MCF 10A (cell line): ENCODE results near the gene CREB3L2. TPM values are rescaled to one million over a fixed set of nuclear protein-coding genes. Genes with fewer than 3 reads are reported as not detected.

Experiments
- BruUV-seq: library from RNA; stranded (reverse); fragments of 400-500 nt; replicated peaks from 2 replicates; lab custom pipeline; 2021; lab: Mats Ljungman, UMichigan
- CTCF ChIA-PET: fragments of 300-600 bp; sonication (Branson Sonifier 250); formaldehyde crosslinking; extraction: SDS; loops from one replicate; lab custom pipeline; 2021; ENCODE audit warnings: antibody characterized with exemption, inconsistent platforms; lab: Yijun Ruan, JAX
- POLR2A ChIA-PET: fragments of 300-600, 350-650 bp; sonication (Branson Sonifier 250); formaldehyde crosslinking; extraction: SDS; loops from one replicate; lab custom pipeline; 2020; ENCODE audit warnings: antibody characterized with exemption, inconsistent platforms; lab: Yijun Ruan, JAX
- DNase-seq: peaks from one replicate; pipeline ENCODE4 v3.0.0-alpha.2; 2018; ENCODE audit not compliant: unreplicated experiment
- H3K27ac Mint-ChIP-seq: one replicate; pipeline ENCODE4 v1.8.0; 2022; ENCODE audit warnings: mild to moderate bottlenecking, low read depth, mixed read lengths; ENCODE audit not compliant: unreplicated experiment
- H3K27me3 Mint-ChIP-seq: one replicate; pipeline ENCODE4 v1.8.0; 2022; ENCODE audit warnings: mixed read lengths; ENCODE audit not compliant: insufficient read depth, unreplicated experiment
- H3K36me3 Mint-ChIP-seq: one replicate; pipeline ENCODE4 v1.8.0; 2022; ENCODE audit warnings: mild to moderate bottlenecking, moderate library complexity, mixed read lengths; ENCODE audit not compliant: insufficient read depth, unreplicated experiment
- H3K4me1 Mint-ChIP-seq: one replicate; pipeline ENCODE4 v1.8.0; 2022; ENCODE audit warnings: mixed read lengths; ENCODE audit not compliant: insufficient read depth, unreplicated experiment
- H3K4me3 Mint-ChIP-seq: one replicate; pipeline ENCODE4 v1.8.0; 2022; ENCODE audit warnings: mild to moderate bottlenecking, moderate library complexity, mixed read lengths; ENCODE audit not compliant: unreplicated experiment
- H3K9me3 Mint-ChIP-seq: one replicate; pipeline ENCODE4 v1.8.0; 2022; ENCODE audit warnings: mixed read lengths; ENCODE audit not compliant: unreplicated experiment
- CTCF ChIP-seq: fragments of 200-600 bp; IDR thresholded peaks from one replicate; pipeline ENCODE4 v1.8.0; 2022; ENCODE audit warnings: antibody characterized with exemption, mild to moderate bottlenecking; ENCODE audit not compliant: unreplicated experiment
- intact Hi-C: fragments of 100-400 bp; cut with micrococcal nuclease; formaldehyde crosslinking; loops from 2 replicates; pipeline ENCODE4 v1.14.1; 2022
- total RNA-seq: library from RNA; stranded (reverse); gene quantifications from 2 replicates; pipeline ENCODE4 v1.2.3, GENCODE V29; 2022

Gene CREB3L2
- total RNA-seq, 1 experiment from 2014 or later = 74.2 TPM

- Mint-ChIP-seq H3K27ac (peak overlapping the region; percentile 62), H3K36me3 (peaks cover 56% of the 10 kb centered on the region), H3K9me3 (no peaks in the 10 kb centered on the region), H3K4me3 (no peak overlapping the region), H3K4me1 (peaks cover 31% of the 10 kb centered on the region), H3K27me3 (no peaks in the 10 kb centered on the region)
- CTCF ChIA-PET = interaction anchor here (0.7 to 9.0 kb wide), 10 partner anchors 12 to 786 kb away, joined by 3 to 53 read pairs (median 3); no protein-coding TSS in a partner anchor
- no peak for TF ChIP-seq CTCF
- BruUV-seq = no TSS peak
- POLR2A ChIA-PET = interaction anchor here (1.3 to 1.7 kb wide), 2 partner anchors 13 to 210 kb away, joined by 3 read pairs; no protein-coding TSS in a partner anchor
- DNase-seq = peak; percentile 91
- intact Hi-C loops = no loop called here
Measured at GRCh38 chr7:137880432-137880831, 121.5 kb downstream of the CREB3L2 start.

DNA sequence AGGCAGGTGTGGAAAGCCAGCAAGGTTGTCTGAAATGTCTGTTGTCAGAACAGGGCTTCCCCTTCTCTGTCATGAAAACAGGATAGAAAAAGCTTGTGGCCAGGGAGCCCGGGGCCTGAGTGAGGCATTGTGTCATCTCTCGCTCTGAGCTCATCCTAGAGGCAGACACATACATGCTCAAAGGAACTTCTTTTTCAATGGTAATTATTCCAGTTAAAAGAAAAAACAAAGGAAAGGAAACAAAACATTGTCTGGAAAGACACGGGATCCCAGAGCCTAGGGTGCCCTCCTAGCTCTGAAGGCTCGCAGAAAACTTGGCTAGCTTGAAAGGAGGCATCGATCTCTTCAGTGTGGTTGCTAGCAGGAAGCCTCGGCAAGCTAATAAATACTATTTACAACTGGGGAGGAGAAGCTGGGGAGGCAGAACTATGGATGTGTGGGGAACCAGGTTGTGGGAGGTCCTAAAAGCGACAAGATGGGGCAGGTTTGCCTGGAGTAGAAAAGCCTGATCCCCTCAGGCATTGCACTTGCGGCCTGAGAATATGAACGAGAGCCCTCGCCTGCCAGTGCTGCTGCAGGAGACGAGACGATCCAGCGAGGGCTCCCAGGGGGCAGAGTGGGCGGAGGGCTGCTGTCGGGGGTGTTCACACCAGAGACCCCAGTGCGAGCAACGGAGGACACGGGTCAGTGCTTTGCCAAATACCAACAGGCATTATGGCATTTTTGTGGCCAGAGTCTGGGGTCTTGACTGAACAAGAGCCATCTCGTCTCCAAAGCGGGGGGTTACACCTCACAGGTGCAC, 122.3 kb downstream of the CREB3L2 start:
- H3K27me3 Mint-ChIP-seq = no peaks in the 10 kb centered on the region
- ChIA-PET POLR2A (interaction anchor here (0.6 to 1.3 kb wide), 2 partner anchors 179 to 209 kb away, joined by 3 read pairs; no protein-coding TSS in a partner anchor), CTCF (interaction anchor here (0.5 to 9.0 kb wide), 7 partner anchors 13 to 253 kb away, joined by 3 to 53 read pairs (median 3); no protein-coding TSS in a partner anchor)
- DNase-seq = no peak
- intact Hi-C loops = no loop called here
- H3K27ac Mint-ChIP-seq = peak overlapping the region; percentile 64
- no peak for TF ChIP-seq CTCF
- H3K36me3 Mint-ChIP-seq = peaks cover 52% of the 10 kb centered on the region
- H3K4me3 Mint-ChIP-seq = no peak overlapping the region
- peaks cover 31% of the 10 kb centered on the region for H3K4me1 Mint-ChIP-seq
- no peaks in the 10 kb centered on the region for H3K9me3 Mint-ChIP-seq
- no TSS peak for BruUV-seq

DNA sequence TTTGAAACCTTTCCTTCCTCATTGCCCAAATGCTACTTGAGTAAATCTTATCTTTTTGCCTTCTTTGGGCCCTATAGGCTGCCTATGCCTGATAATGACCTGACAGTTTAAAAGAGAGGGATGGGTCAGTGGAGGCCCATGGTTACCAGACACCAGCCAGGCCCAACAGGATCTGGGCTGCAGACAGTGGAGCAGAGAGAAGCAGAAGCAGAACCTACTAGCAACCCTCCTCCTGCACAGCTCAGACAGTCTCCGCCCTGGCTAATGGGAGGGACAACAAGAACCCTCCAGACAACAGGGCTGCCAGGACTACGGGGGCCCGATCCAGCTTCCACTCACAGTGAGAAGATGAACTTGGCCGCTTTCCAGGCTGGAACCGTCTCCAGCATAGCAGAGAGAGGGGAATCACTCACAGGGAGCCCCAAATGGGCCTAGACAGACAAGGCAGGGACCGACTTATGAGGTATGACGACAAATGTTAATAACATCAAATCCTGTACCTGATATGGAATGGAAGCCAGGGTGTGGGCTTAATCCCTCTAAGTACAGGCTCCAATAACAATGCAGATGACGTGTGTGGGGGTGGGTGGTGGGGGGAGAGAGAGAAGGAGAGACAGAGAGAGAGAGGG, 123.4 kb downstream of the CREB3L2 start:
- ChIA-PET CTCF (interaction anchor here (9.0 kb wide), 1 partner anchor 223 kb away, joined by 53 read pairs; no protein-coding TSS in a partner anchor), POLR2A (no interaction called here)
- Mint-ChIP-seq H3K4me1 (peaks cover 31% of the 10 kb centered on the region), H3K9me3 (no peaks in the 10 kb centered on the region), H3K4me3 (no peak overlapping the region), H3K27ac (no peak overlapping the region), H3K27me3 (no peaks in the 10 kb centered on the region), H3K36me3 (peaks cover 57% of the 10 kb centered on the region)
- DNase-seq = no peak
- intact Hi-C loops = no loop called here
- BruUV-seq = no TSS peak
- no peak for TF ChIP-seq CTCF
